Liver (tissue), 9 donors: ENCODE results near the gene NAV2. TPM values are rescaled to one million over a fixed set of nuclear protein-coding genes. Genes with fewer than 3 reads are reported as not detected.

ENCODE experiments used
- DNase-seq: peaks from one replicate; pipeline ENCODE4 v3.0.0-alpha.2; 2017; ENCODE audit warnings: low spot score
- H3K27ac ChIP-seq, 2 donors: one replicate each; pipeline ENCODE4 v1.7.0; 2013; ENCODE audit warnings: inconsistent platforms in 2 of 2, low read length in 2 of 2, control low read depth in 1 of 2, low read depth in 1 of 2, mild to moderate bottlenecking in 1 of 2
- H3K27me3 ChIP-seq, 4 donors: one replicate each; pipeline versions ENCODE4 v1.6.1 to v1.7.0; 2013; ENCODE audit warnings: low read length in 3 of 4, inconsistent platforms in 1 of 4, mild to moderate bottlenecking in 1 of 4, moderate library complexity in 1 of 4; ENCODE audit not compliant: control insufficient read depth in 4 of 4, insufficient read depth in 4 of 4
- H3K36me3 ChIP-seq, 4 donors: one replicate each; pipeline versions ENCODE4 v1.6.1 to v1.7.0; 2013; ENCODE audit warnings: low read length in 3 of 4, mild to moderate bottlenecking in 3 of 4, low read depth in 1 of 4, moderate library complexity in 1 of 4; ENCODE audit not compliant: control insufficient read depth in 4 of 4, insufficient read depth in 3 of 4
- H3K4me1 ChIP-seq, 4 donors: one replicate each; pipeline versions ENCODE4 v1.6.1 to v1.7.0; 2013; ENCODE audit warnings: low read length in 3 of 4, mild to moderate bottlenecking in 3 of 4, moderate library complexity in 1 of 4; ENCODE audit not compliant: control insufficient read depth in 4 of 4, insufficient read depth in 4 of 4
- H3K4me3 ChIP-seq, 3 donors: one replicate each; pipeline versions ENCODE4 v1.6.1 to v1.7.0; 2013; ENCODE audit warnings: low read length in 3 of 3, control low read depth in 1 of 3, low read depth in 1 of 3, mild to moderate bottlenecking in 1 of 3
- H3K9ac ChIP-seq, 2 donors: one replicate each; pipeline ENCODE4 v1.7.0; 2013; ENCODE audit warnings: low read length in 2 of 2, mild to moderate bottlenecking in 2 of 2, moderate library complexity in 2 of 2, control low read depth in 1 of 2, low read depth in 1 of 2
- H3K9me3 ChIP-seq, 4 donors: one replicate each; pipeline versions ENCODE4 v1.6.1 to v1.7.0; 2013; ENCODE audit warnings: low read length in 3 of 4; ENCODE audit not compliant: control insufficient read depth in 4 of 4
- ATF3 ChIP-seq: IDR thresholded peaks from 2 replicates; pipeline ENCODE4 v1.6.1; 2016; ENCODE audit warnings: antibody characterized with exemption
- CTCF ChIP-seq: fragments of 150-350 bp; IDR thresholded peaks from 2 replicates; pipeline ENCODE4 v1.5.1; 2017; ENCODE audit warnings: improper control_type of control experiment, low read depth, low read length; ENCODE audit not compliant: missing input control
- EGR1 ChIP-seq, 2 donors: IDR thresholded peaks; 2 replicates each; pipeline ENCODE4 v1.6.1; 2016 to 2018; ENCODE audit warnings: antibody characterized with exemption in 2 of 2, low read depth in 2 of 2
- FOXA1 ChIP-seq: IDR thresholded peaks from 2 replicates; pipeline ENCODE4 v1.6.1; 2016; ENCODE audit warnings: antibody characterized with exemption
- FOXA2 ChIP-seq: IDR thresholded peaks from 2 replicates; pipeline ENCODE4 v1.6.1; 2016; ENCODE audit warnings: antibody characterized with exemption
- GABPA ChIP-seq, 2 donors: IDR thresholded peaks in 1 of 2; conservative IDR thresholded peaks in 1 of 2; 2 replicates each; pipeline ENCODE4 v1.6.1; 2016; ENCODE audit warnings: antibody characterized with exemption in 2 of 2, mild to moderate bottlenecking in 1 of 2, moderate library complexity in 1 of 2
- HNF4A ChIP-seq, 2 donors: conservative IDR thresholded peaks; 2 replicates each; pipeline ENCODE4 v1.6.1; 2016; ENCODE audit warnings: antibody characterized with exemption in 2 of 2, mild to moderate bottlenecking in 2 of 2
- HNF4G ChIP-seq: IDR thresholded peaks from 2 replicates; pipeline ENCODE4 v1.6.1; 2016; ENCODE audit warnings: antibody characterized with exemption
- JUND ChIP-seq, 2 donors: IDR thresholded peaks; 2 replicates each; pipeline ENCODE4 v1.6.1; 2016; ENCODE audit warnings: antibody characterized with exemption in 2 of 2
- NR2F2 ChIP-seq: IDR thresholded peaks from 2 replicates; pipeline ENCODE4 v1.6.1; 2016; ENCODE audit warnings: antibody characterized with exemption
- RAD21 ChIP-seq, 2 donors: IDR thresholded peaks; 2 replicates each; pipeline ENCODE4 v1.6.1; 2016; ENCODE audit warnings: antibody characterized with exemption in 2 of 2, mild to moderate bottlenecking in 2 of 2
- REST ChIP-seq: IDR thresholded peaks from 2 replicates; pipeline ENCODE4 v1.6.1; 2016; ENCODE audit warnings: antibody characterized with exemption, mild to moderate bottlenecking
- RXRA ChIP-seq, 2 donors: IDR thresholded peaks; 2 replicates each; pipeline ENCODE4 v1.6.1; 2017 to 2018; ENCODE audit warnings: antibody characterized with exemption in 2 of 2, mild to moderate bottlenecking in 1 of 2
- SP1 ChIP-seq: IDR thresholded peaks from 2 replicates; pipeline ENCODE4 v1.6.1; 2018; ENCODE audit warnings: antibody characterized with exemption, mild to moderate bottlenecking
- TAF1 ChIP-seq: conservative IDR thresholded peaks from 2 replicates; pipeline ENCODE4 v1.6.1; 2016; ENCODE audit warnings: antibody characterized with exemption, mild to moderate bottlenecking
- YY1 ChIP-seq: IDR thresholded peaks from 2 replicates; pipeline ENCODE4 v1.6.1; 2016; ENCODE audit warnings: antibody characterized with exemption, mild to moderate bottlenecking
- WGBS: extraction: QIAGEN DNeasy Blood & Tissue Kit; methylation state at CpG from one replicate; pipeline ENCODE4 v1.1.7; 2013; 5-methylcytosine and 5-hydroxymethylcytosine counted together
- polyA plus RNA-seq, 2 donors: library from polyadenylated mRNA; stranded (reverse) in 1 of 2; unstranded in 1 of 2; fragments of 200-250 nt in 1 of 2; fragments of >200 nt in 1 of 2; fragmentation: Nextera tagmentation in 1 of 2; extraction: Ambion mirVana in 1 of 2; gene quantifications; one replicate each; pipeline versions ENCODE4 v1.2.1 to v1.2.3, GENCODE V29; 2013 to 2015
- total RNA-seq, 2 donors: library from RNA; depleted of rRNA; stranded (reverse); fragments of >200 nt; gene quantifications; one replicate each; pipeline ENCODE4 v1.2.3, GENCODE V29; 2014
- TF ChIP-seq, protein P1 (sequence below): IDR thresholded peaks from 2 replicates; pipeline ENCODE4 v1.6.1; 2016; ENCODE audit warnings: antibody characterized with exemption
- TF ChIP-seq, protein P2 (sequence below): IDR thresholded peaks from 2 replicates; pipeline ENCODE4 v1.6.1; 2016; ENCODE audit warnings: antibody characterized with exemption
- donor health status: healthy.
- donor health status: healthy.
- donor health status: healthy.
- donor health status: healthy.
- donor health status: healthy.

Gene NAV2
- total and polyA plus RNA-seq, 4 donors, result 6.3 to 20.5 (median 11.6) TPM

DNA sequence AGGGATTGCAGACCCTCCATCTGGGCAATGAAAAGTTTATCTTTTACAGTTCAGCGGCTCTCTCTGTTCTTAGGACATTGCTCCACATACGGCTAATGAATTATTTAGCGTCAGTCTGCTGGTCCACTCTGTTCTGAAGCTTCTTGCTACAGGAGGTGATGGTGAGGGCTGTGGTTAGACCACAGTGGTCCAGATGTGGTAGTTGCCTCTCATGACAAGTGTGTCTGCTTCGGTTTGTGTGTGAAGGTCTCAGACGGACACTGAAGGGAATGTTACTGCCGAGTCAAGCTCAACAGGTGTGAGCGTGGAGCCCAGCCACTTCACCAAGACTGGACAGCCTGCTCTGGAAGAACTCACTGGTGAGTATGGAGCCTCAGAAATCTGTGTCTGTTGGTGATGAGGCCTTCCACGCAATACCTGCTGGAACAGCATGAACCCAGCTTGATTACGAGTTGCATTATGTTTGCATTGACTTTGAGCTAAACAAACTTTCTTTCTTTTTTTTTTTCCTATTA is 226.8 kb downstream of the NAV2 start (continued):
- TF ChIP-seq CTCF (no peak), REST (no peak)

DNA sequence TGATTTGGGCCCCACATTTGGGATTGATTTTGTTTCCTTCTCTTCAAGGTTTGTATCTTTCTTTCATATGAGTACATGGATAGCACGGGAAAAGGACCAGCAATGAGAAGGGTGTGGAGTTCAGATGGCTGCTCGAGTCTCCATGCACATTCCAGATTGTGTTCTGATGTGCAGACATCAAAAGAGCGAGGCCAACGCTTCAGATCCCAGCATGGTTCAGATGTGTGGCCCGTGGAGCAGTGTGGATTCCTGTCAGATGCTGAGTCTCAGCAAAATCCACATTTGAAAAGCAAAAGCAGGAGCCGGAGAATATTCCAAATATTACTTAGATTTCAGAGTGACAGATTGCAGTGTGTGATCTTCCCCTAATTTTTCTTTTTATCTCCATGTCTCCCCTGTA is 228.2 kb downstream of the NAV2 start:
- no peaks in the 10 kb centered on the region for H3K27me3 ChIP-seq
- peaks cover 2 to 11% (median 4%) of the 10 kb centered on the region in 4 donors for H3K36me3 ChIP-seq
- no peak for DNase-seq
- H3K9me3 ChIP-seq, result no peaks in the 10 kb centered on the region
- 93% methylated on average over 6 of the region's 6 CpGs for WGBS
- no peak overlapping the region for H3K9ac ChIP-seq
- H3K4me3 ChIP-seq, result no peak overlapping the region
- TF ChIP-seq RXRA (IDR thresholded peaks at IDR 0.05) (no peak), TAF1 (no peak), FOXA1 (no peak), HNF4A (conservative IDR thresholded peaks at IDR 0.05) (no peak), JUND (IDR thresholded peaks at IDR 0.05) (no peak), NR2F2 (no peak), HNF4G (no peak), ATF3 (no peak), YY1 (no peak), GABPA (IDR thresholded peaks at IDR 0.05 in 1 of 2, conservative IDR thresholded peaks at IDR 0.05 in 1 of 2) (no peak), EGR1 (IDR thresholded peaks at IDR 0.05; ENCODE audit: low read depth in 2 of 2) (no peak), FOXA2 (no peak), RAD21 (IDR thresholded peaks at IDR 0.05) (no peak), SP1 (no peak), REST (no peak), CTCF (no peak)
- TF ChIP-seq, protein P1, sequence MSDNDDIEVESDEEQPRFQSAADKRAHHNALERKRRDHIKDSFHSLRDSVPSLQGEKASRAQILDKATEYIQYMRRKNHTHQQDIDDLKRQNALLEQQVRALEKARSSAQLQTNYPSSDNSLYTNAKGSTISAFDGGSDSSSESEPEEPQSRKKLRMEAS, result no peak
- TF ChIP-seq, protein P2, sequence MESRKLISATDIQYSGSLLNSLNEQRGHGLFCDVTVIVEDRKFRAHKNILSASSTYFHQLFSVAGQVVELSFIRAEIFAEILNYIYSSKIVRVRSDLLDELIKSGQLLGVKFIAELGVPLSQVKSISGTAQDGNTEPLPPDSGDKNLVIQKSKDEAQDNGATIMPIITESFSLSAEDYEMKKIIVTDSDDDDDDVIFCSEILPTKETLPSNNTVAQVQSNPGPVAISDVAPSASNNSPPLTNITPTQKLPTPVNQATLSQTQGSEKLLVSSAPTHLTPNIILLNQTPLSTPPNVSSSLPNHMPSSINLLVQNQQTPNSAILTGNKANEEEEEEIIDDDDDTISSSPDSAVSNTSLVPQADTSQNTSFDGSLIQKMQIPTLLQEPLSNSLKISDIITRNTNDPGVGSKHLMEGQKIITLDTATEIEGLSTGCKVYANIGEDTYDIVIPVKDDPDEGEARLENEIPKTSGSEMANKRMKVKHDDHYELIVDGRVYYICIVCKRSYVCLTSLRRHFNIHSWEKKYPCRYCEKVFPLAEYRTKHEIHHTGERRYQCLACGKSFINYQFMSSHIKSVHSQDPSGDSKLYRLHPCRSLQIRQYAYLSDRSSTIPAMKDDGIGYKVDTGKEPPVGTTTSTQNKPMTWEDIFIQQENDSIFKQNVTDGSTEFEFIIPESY, result no peak
- no peak overlapping the region for H3K27ac ChIP-seq
- peaks cover 0 to 13% (median 3%) of the 10 kb centered on the region in 4 donors for H3K4me1 ChIP-seq
